SK-N-SH (cell line): ENCODE results near the gene TBC1D2B. TPM values are rescaled to one million over a fixed set of nuclear protein-coding genes. Genes with fewer than 3 reads are reported as not detected.
A peak's percentile ranks its signal among the peaks of the same experiment; 100 is the strongest.

Source experiments
- CTCF ChIA-PET: fragments of 300-600, 350-600 bp; formaldehyde crosslinking; extraction: SDS; loops from one replicate; lab custom pipeline; 2021; lab: Yijun Ruan, JAX
- POLR2A ChIA-PET: fragments of 350-600 bp; sonication (Branson Sonifier 250); formaldehyde crosslinking; extraction: SDS; loops from one replicate; lab custom pipeline; 2020; ENCODE audit warnings: antibody characterized with exemption, inconsistent platforms; lab: Yijun Ruan, JAX
- DNase-seq: peaks from one replicate; pipeline ENCODE4 v3.0.0; 2012
- H2AFZ ChIP-seq: fragments of 200-600 bp; sonication (generic); 2 replicates; pipeline ENCODE4 v1.8.1; 2016; ENCODE audit warnings: antibody characterized with exemption, mild to moderate bottlenecking, low read depth
- H3F3A ChIP-seq: fragments of 200-600 bp; sonication (generic); replicated peaks from 2 replicates; pipeline ENCODE3; 2016; ENCODE audit warnings: antibody characterized with exemption, mild to moderate bottlenecking; ENCODE audit not compliant: insufficient read depth
- H3K27ac ChIP-seq, 2 experiments: fragments of 200-500 bp in 1 of 2; fragments of 200-600 bp in 1 of 2; sonication (Bioruptor generic) in 1 of 2; sonication (generic), shearing (Covaris generic) in 1 of 2; 2 replicates each; pipeline versions ENCODE4 v1.5.1 to v1.6.1; 2014 to 2016; ENCODE audit warnings: low read depth in 2 of 2, inconsistent platforms in 1 of 2, low read length in 1 of 2, mild to moderate bottlenecking in 1 of 2, mixed read lengths in 1 of 2
- H3K27me3 ChIP-seq: fragments of 200-600 bp; sonication (generic), shearing (Covaris generic); 2 replicates; pipeline ENCODE4 v1.6.1; 2016; ENCODE audit warnings: mixed run types; ENCODE audit not compliant: insufficient read depth
- H3K36me3 ChIP-seq, 2 experiments: fragments of 200-500 bp in 1 of 2; fragments of 200-600 bp in 1 of 2; sonication (Bioruptor generic) in 1 of 2; sonication (generic) in 1 of 2; replicated peaks in 1 of 2; 2 replicates each; pipeline versions ENCODE3 to v1.5.1; 2014 to 2016; ENCODE audit warnings: low read length in 1 of 2, mild to moderate bottlenecking in 1 of 2; ENCODE audit not compliant: insufficient read depth in 2 of 2, control insufficient read depth in 1 of 2
- H3K4me1 ChIP-seq, 2 experiments: fragments of 200-500 bp in 1 of 2; fragments of 200-600 bp in 1 of 2; sonication (Bioruptor generic) in 1 of 2; sonication (generic), shearing (Covaris generic) in 1 of 2; 2 replicates each; pipeline versions ENCODE4 v1.5.1 to v1.6.1; 2014 to 2016; ENCODE audit warnings: low read depth in 1 of 2, low read length in 1 of 2, mixed run types in 1 of 2; ENCODE audit not compliant: insufficient read depth in 2 of 2, control insufficient read depth in 1 of 2
- H3K4me2 ChIP-seq: fragments of 200-600 bp; sonication (generic), shearing (Covaris generic); 2 replicates; pipeline ENCODE4 v1.6.1; 2017; ENCODE audit warnings: mixed run types
- H3K4me3 ChIP-seq, 2 experiments: fragments of 200-500 bp in 1 of 2; fragments of 200-600 bp in 1 of 2; sonication (Bioruptor generic) in 1 of 2; sonication (generic), shearing (Covaris generic) in 1 of 2; 2 replicates each; pipeline versions ENCODE4 v1.5.1 to v1.8.1; 2014 to 2016; ENCODE audit warnings: low read depth in 2 of 2, inconsistent platforms in 1 of 2, low read length in 1 of 2, mild to moderate bottlenecking in 1 of 2, mixed read lengths in 1 of 2, moderate library complexity in 1 of 2
- H3K79me2 ChIP-seq: fragments of 200-600 bp; sonication (generic); 2 replicates; pipeline ENCODE4 v1.8.1; 2017; ENCODE audit warnings: mild to moderate bottlenecking; ENCODE audit not compliant: insufficient read depth
- H3K9ac ChIP-seq: fragments of 200-600 bp; sonication (generic); 2 replicates; pipeline ENCODE4 v1.6.1; 2017; ENCODE audit warnings: mixed run types
- H3K9me2 ChIP-seq: fragments of 200-600 bp; sonication (generic); 2 replicates; pipeline ENCODE4 v1.6.1; 2017; ENCODE audit warnings: mixed run types
- H3K9me3 ChIP-seq: fragments of 200-600 bp; sonication (generic); 2 replicates; pipeline ENCODE4 v1.6.1; 2017; ENCODE audit warnings: mixed run types, mild to moderate bottlenecking, moderate library complexity
- H4K20me1 ChIP-seq: fragments of 200-600 bp; sonication (generic); 2 replicates; pipeline ENCODE4 v1.6.1; 2017; ENCODE audit warnings: mild to moderate bottlenecking, mixed run types; ENCODE audit not compliant: insufficient read depth
- GATA2 ChIP-seq: sonication (generic); formaldehyde crosslinking; IDR thresholded peaks from 2 replicates; pipeline ENCODE4 v1.5.0; 2020; ENCODE audit warnings: mild to moderate bottlenecking, missing genetic modification reagents
- MEF2A ChIP-seq: IDR thresholded peaks from 2 replicates; pipeline ENCODE4 v1.4.0; 2012; ENCODE audit warnings: low read depth, borderline replicate concordance
- NFIC ChIP-seq: IDR thresholded peaks from 2 replicates; pipeline ENCODE4 v1.4.0; 2012; ENCODE audit warnings: borderline replicate concordance
- NRF1 ChIP-seq: IDR thresholded peaks from 2 replicates; pipeline ENCODE4 v1.6.1; 2012; ENCODE audit warnings: low read depth, mild to moderate bottlenecking, low read length
- RAD21 ChIP-seq: IDR thresholded peaks from 2 replicates; pipeline ENCODE4 v1.6.1; 2012; ENCODE audit warnings: mild to moderate bottlenecking, low read length
- RCOR1 ChIP-seq: fragments of 150-350 bp; IDR thresholded peaks from 2 replicates; pipeline ENCODE4 v1.6.1; 2017; ENCODE audit warnings: antibody characterized with exemption, low read length
- RFX5 ChIP-seq: IDR thresholded peaks from 2 replicates; pipeline ENCODE4 v1.6.1; 2012; ENCODE audit warnings: mild to moderate bottlenecking, improper control_type of control experiment, low read length
- SIN3A ChIP-seq: IDR thresholded peaks from 2 replicates; pipeline ENCODE4 v1.6.1; 2012; ENCODE audit warnings: low read depth, mild to moderate bottlenecking, low read length, moderate library complexity, borderline replicate concordance
- SMC3 ChIP-seq: IDR thresholded peaks from 2 replicates; pipeline ENCODE4 v1.6.1; 2012; ENCODE audit warnings: low read depth, low read length, improper control_type of control experiment
- TEAD4 ChIP-seq: IDR thresholded peaks from 2 replicates; pipeline ENCODE4 v1.4.0; 2012; ENCODE audit warnings: mild to moderate bottlenecking, borderline replicate concordance; ENCODE audit not compliant: insufficient read depth
- YY1 ChIP-seq: IDR thresholded peaks from 2 replicates; pipeline ENCODE4 v1.4.0; 2012; ENCODE audit warnings: low read depth, mild to moderate bottlenecking
- WGBS: methylation state at CpG from one replicate; pipeline ENCODE4 v1.1.6; 2017; ENCODE audit warnings: low lambda C conversion rate; 5-methylcytosine and 5-hydroxymethylcytosine counted together
- polyA plus RNA-seq, 3 experiments: library from polyadenylated mRNA; depleted of rRNA; stranded (reverse); fragments of >200 nt; gene quantifications; 2 replicates each; pipeline ENCODE4 v1.2.3, GENCODE V29; 2012
- TF ChIP-seq, protein P1 (sequence below): IDR thresholded peaks from 2 replicates; pipeline ENCODE4 v1.6.1; 2012; ENCODE audit warnings: mild to moderate bottlenecking, low read depth, low read length, moderate library complexity
- TF ChIP-seq, protein P2 (sequence below): IDR thresholded peaks from 2 replicates; pipeline ENCODE4 v1.4.0; 2012; ENCODE audit warnings: low read depth, borderline replicate concordance
- TF ChIP-seq, protein P3 (sequence below): IDR thresholded peaks from 2 replicates; pipeline ENCODE4 v1.4.0; 2012; ENCODE audit warnings: low read depth

TBC1D2B gene
- polyA plus RNA-seq, 1 of the 3 experiments (the other 2 are of a cell fraction) = 19.0 TPM

DNA sequence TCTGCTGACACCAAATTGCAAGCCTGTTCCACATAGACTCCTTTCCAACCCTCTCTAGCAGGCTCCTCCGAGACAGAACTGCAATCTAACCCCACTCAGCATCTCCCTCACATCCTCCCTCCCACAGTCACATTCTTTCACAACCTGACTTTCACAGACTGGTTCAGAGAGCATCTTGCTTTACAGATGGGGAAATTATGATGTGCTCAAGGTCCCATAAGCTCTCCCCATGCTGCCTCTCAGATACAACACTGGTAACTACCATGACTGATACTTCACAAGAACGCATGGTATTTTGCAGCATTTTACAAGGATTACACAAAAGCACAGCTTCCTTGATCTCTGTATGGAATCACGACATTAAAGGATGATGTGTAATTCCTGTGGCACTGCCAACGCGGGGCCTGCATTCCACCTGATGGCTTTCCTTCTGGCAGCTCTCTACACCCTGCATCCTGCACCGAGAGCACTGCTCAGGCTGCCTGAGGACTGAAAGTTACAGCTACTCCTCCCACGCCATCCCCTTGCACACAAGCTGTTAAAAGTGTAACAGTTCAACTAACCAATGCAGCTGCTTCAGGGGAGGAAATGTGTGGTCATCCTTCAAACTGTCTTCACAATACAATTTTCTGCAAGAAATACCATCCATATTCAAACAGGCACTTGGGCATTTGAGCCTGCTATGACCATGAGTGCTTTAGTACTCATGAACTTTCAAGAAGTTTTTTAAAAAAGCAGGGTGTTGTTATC is 27.6 kb downstream of the TBC1D2B start (continued):
- no peak for TF ChIP-seq GATA2 (CRISPR knock-in tag)
- peak; percentile 83 for TF ChIP-seq TEAD4
- TF ChIP-seq RFX5 = no peak
- no peak for TF ChIP-seq RAD21
- TF ChIP-seq, protein P1, sequence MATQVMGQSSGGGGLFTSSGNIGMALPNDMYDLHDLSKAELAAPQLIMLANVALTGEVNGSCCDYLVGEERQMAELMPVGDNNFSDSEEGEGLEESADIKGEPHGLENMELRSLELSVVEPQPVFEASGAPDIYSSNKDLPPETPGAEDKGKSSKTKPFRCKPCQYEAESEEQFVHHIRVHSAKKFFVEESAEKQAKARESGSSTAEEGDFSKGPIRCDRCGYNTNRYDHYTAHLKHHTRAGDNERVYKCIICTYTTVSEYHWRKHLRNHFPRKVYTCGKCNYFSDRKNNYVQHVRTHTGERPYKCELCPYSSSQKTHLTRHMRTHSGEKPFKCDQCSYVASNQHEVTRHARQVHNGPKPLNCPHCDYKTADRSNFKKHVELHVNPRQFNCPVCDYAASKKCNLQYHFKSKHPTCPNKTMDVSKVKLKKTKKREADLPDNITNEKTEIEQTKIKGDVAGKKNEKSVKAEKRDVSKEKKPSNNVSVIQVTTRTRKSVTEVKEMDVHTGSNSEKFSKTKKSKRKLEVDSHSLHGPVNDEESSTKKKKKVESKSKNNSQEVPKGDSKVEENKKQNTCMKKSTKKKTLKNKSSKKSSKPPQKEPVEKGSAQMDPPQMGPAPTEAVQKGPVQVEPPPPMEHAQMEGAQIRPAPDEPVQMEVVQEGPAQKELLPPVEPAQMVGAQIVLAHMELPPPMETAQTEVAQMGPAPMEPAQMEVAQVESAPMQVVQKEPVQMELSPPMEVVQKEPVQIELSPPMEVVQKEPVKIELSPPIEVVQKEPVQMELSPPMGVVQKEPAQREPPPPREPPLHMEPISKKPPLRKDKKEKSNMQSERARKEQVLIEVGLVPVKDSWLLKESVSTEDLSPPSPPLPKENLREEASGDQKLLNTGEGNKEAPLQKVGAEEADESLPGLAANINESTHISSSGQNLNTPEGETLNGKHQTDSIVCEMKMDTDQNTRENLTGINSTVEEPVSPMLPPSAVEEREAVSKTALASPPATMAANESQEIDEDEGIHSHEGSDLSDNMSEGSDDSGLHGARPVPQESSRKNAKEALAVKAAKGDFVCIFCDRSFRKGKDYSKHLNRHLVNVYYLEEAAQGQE = no peak
- TF ChIP-seq, protein P2, sequence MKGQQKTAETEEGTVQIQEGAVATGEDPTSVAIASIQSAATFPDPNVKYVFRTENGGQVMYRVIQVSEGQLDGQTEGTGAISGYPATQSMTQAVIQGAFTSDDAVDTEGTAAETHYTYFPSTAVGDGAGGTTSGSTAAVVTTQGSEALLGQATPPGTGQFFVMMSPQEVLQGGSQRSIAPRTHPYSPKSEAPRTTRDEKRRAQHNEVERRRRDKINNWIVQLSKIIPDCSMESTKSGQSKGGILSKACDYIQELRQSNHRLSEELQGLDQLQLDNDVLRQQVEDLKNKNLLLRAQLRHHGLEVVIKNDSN = no peak

DNA sequence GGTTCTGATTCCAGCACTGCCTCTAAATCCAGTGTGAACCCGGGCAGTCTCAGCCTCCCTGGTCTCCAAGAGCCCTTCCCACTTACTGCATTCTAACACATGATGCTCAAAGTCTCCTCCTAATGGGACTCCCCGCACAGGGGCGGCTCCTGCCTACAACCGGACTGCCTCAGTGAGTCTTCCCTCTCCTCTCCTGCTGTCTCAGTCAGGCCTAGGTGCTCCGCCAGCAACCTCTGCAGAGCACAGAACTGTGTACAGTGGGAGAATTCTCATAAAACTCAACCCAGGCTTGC is 28.9 kb downstream of the TBC1D2B start:
- Histone ChIP-seq H4K20me1 (peaks cover 4% of the 10 kb centered on the region; the same call in 1 of the 2 replicates), H3K9me3 (no peaks in the 10 kb centered on the region), H3F3A (no peaks in the 10 kb centered on the region), H3K27me3 (no peaks in the 10 kb centered on the region), H3K27ac (peak overlapping the region; percentile 30 to 88; a peak in 3 of 4 replicates), H3K4me3 (no peak overlapping the region), H2AFZ (no peak overlapping the region), H3K9ac (no peak overlapping the region), H3K36me3 (peaks cover 8 to 23% of the 10 kb centered on the region in 2 experiments), H3K79me2 (peaks cover 30% of the 10 kb centered on the region; the same call in 1 of the 2 replicates), H3K9me2 (no peaks in the 10 kb centered on the region), H3K4me2 (peak overlapping the region; percentile 11; the same call in 1 of the 2 replicates), H3K4me1 (peaks cover 44 to 56% of the 10 kb centered on the region in 2 experiments)
- ChIA-PET CTCF (interaction anchor here (0.7 to 1.2 kb wide), 2 partner anchors 60 to 89 kb away, joined by 3 read pairs; no protein-coding TSS in a partner anchor), POLR2A (no interaction called here)
- DNase-seq = no peak
- 95% methylated on average over 5 of the region's 5 CpGs for WGBS
- TF ChIP-seq RFX5 = no peak
- no peak for TF ChIP-seq SIN3A
- no peak for TF ChIP-seq SMC3
- no peak for TF ChIP-seq NFIC
- TF ChIP-seq, protein P1 = no peak
- TF ChIP-seq RCOR1 = no peak
- no peak for TF ChIP-seq YY1
- TF ChIP-seq MEF2A = no peak
- TF ChIP-seq NRF1 = no peak
- TF ChIP-seq, protein P3, sequence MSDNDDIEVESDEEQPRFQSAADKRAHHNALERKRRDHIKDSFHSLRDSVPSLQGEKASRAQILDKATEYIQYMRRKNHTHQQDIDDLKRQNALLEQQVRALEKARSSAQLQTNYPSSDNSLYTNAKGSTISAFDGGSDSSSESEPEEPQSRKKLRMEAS = no peak
